Activated naive CD4-positive, alpha-beta T cell treated with anti-CD3 and anti-CD28 coated beads for 36 hours (primary cell): ENCODE data around the gene PRDM12. TPM values are rescaled to one million over a fixed set of nuclear protein-coding genes. Genes with fewer than 3 reads are reported as not detected.

ENCODE experiments used
- CTCF ChIA-PET: fragments of 350-600 bp; sonication (Branson Sonifier 250); formaldehyde crosslinking; loops from one replicate; lab custom pipeline; 2021; ENCODE audit warnings: antibody characterized with exemption; lab: Charles Lee
- DNase-seq: peaks from one replicate; pipeline ENCODE4 v3.0.0-alpha.2; 2020
- H3K27ac Mint-ChIP-seq: one replicate; pipeline ENCODE4 v1.8.0; 2021; ENCODE audit warnings: mild to moderate bottlenecking, mixed read lengths
- H3K27me3 Mint-ChIP-seq: one replicate; pipeline ENCODE4 v1.8.0; 2021; ENCODE audit warnings: low read depth, mixed read lengths
- H3K36me3 Mint-ChIP-seq: one replicate; pipeline ENCODE4 v1.8.0; 2021; ENCODE audit warnings: low read depth, mixed read lengths
- H3K4me1 Mint-ChIP-seq: one replicate; pipeline ENCODE4 v1.8.0; 2021; ENCODE audit warnings: low read depth, mixed read lengths
- H3K4me3 Mint-ChIP-seq: one replicate; pipeline ENCODE4 v1.8.0; 2021; ENCODE audit warnings: mild to moderate bottlenecking, moderate library complexity, mixed read lengths
- H3K9me3 Mint-ChIP-seq: one replicate; pipeline ENCODE4 v1.8.0; 2021; ENCODE audit warnings: mixed read lengths
- intact Hi-C: fragments of 100-400 bp; cut with micrococcal nuclease; formaldehyde crosslinking; loops from one replicate; pipeline ENCODE4 v1.15.1; 2023
- total RNA-seq, 2 experiments: library from RNA; stranded (reverse); gene quantifications; one replicate each; pipeline ENCODE4 v1.2.3, GENCODE V29; 2021

PRDM12 gene
- not detected for total RNA-seq

DNA sequence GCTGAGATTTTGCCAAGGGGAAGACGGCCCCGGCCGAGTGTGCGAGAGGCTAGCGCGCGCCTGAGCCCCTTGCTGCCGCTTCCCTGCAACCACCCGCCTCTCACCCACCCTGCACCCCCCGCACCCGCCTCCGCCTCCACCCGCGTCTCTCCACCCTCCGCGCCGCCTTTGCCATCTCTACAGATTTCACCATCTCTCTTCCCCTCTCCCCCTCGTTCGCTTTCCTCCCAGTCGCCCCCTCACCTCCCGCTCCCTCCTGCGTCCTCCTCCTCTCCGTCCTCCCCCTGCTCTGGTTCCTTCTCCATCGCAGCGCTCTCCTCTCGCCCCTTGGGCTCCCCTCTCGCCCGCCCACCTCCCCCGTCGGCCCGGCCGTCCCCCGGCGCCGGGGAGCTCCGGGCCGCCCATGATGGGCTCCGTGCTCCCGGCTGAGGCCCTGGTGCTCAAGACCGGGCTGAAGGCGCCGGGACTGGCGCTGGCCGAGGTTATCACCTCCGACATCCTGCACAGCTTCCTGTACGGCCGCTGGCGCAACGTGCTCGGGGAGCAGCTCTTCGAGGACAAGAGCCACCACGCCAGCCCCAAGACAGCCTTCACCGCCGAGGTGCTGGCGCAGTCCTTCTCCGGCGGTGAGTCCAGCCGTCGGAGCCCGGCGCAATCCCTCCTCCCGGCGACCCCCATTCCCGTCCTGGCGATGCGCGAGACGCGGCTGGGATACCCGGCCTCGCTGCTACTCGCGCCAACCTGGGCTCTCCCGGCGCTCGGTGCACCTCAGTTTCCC is at the start of gene PRDM12:
Gene PRDM12 (plus strand): TSS at position 344 of the 778 bp plus-strand sequence. CDS start 60 bp downstream, at position 404.
- intact Hi-C loops: no loop called here
- peaks cover 31% of the 10 kb centered on the region for H3K4me1 Mint-ChIP-seq
- no peaks in the 10 kb centered on the region for H3K9me3 Mint-ChIP-seq
- DNase-seq: no peak
- no peaks in the 10 kb centered on the region for H3K36me3 Mint-ChIP-seq
- CTCF ChIA-PET: interaction anchor here (0.5 kb wide), 1 partner anchor 849 kb away, joined by 3 read pairs; no protein-coding TSS in a partner anchor
- H3K4me3 Mint-ChIP-seq: no peak within 1 kb of the TSS
- no peak within 1 kb of the TSS for H3K27ac Mint-ChIP-seq
- H3K27me3 Mint-ChIP-seq: peaks cover 60% of the 10 kb centered on the region

- CTCF ChIA-PET: no interaction called here
- Mint-ChIP-seq H3K27me3 (no peaks in the 10 kb centered on the region), H3K27ac (no peak overlapping the region), H3K4me1 (no peaks in the 10 kb centered on the region), H3K36me3 (peaks cover 31% of the 10 kb centered on the region), H3K4me3 (no peak overlapping the region), H3K9me3 (no peaks in the 10 kb centered on the region)
- intact Hi-C loops: no loop called here
- DNase-seq: no peak
Observed at GRCh38 chr9:130616451-130616850, 47.9 kb upstream of the PRDM12 start.

GRCh38 chr9:130623466-130623865 is 40.9 kb upstream of the PRDM12 start:
- Mint-ChIP-seq H3K27ac (no peak overlapping the region), H3K36me3 (peaks cover 24% of the 10 kb centered on the region), H3K27me3 (no peaks in the 10 kb centered on the region), H3K4me1 (no peaks in the 10 kb centered on the region), H3K9me3 (no peaks in the 10 kb centered on the region), H3K4me3 (no peak overlapping the region)
- intact Hi-C loops: no loop called here
- no peak for DNase-seq
- CTCF ChIA-PET: no interaction called here

- intact Hi-C loops: no loop called here
- CTCF ChIA-PET: interaction anchor here (0.9 kb wide), 1 partner anchor 58 kb away, joined by 4 read pairs; no protein-coding TSS in a partner anchor
Observed at GRCh38 chr9:130624154-130624553, 40.2 kb upstream of the PRDM12 start.

GRCh38 chr9:130626249-130626996 is 38.0 kb upstream of the PRDM12 start:
- DNase-seq: no peak
- H3K9me3 Mint-ChIP-seq: no peaks in the 10 kb centered on the region
- H3K36me3 Mint-ChIP-seq: peaks cover 24% of the 10 kb centered on the region
- no peaks in the 10 kb centered on the region for H3K4me1 Mint-ChIP-seq
- intact Hi-C loops: no loop called here
- H3K27ac Mint-ChIP-seq: no peak overlapping the region
- CTCF ChIA-PET: no interaction called here
- H3K27me3 Mint-ChIP-seq: no peaks in the 10 kb centered on the region
- no peak overlapping the region for H3K4me3 Mint-ChIP-seq

More at GRCh38 chr9:130624154-130624553, 40.2 kb upstream of the PRDM12 start:
- Mint-ChIP-seq H3K27me3 (no peaks in the 10 kb centered on the region), H3K4me1 (no peaks in the 10 kb centered on the region), H3K4me3 (no peak overlapping the region), H3K9me3 (no peaks in the 10 kb centered on the region), H3K36me3 (peaks cover 24% of the 10 kb centered on the region), H3K27ac (no peak overlapping the region)
- DNase-seq: no peak

GRCh38 chr9:130627051-130627450 is 37.3 kb upstream of the PRDM12 start:
- no peak for DNase-seq
- intact Hi-C loops: no loop called here
- Mint-ChIP-seq H3K27ac (no peak overlapping the region), H3K9me3 (no peaks in the 10 kb centered on the region), H3K4me1 (no peaks in the 10 kb centered on the region), H3K4me3 (no peak overlapping the region), H3K36me3 (peaks cover 26% of the 10 kb centered on the region), H3K27me3 (no peaks in the 10 kb centered on the region)
- CTCF ChIA-PET: no interaction called here

- CTCF ChIA-PET: no interaction called here
- no peak overlapping the region for H3K27ac Mint-ChIP-seq
- H3K4me1 Mint-ChIP-seq: no peaks in the 10 kb centered on the region
- DNase-seq: no peak
- H3K9me3 Mint-ChIP-seq: no peaks in the 10 kb centered on the region
- H3K4me3 Mint-ChIP-seq: no peak overlapping the region
- intact Hi-C loops: no loop called here
- peaks cover 24% of the 10 kb centered on the region for H3K36me3 Mint-ChIP-seq
- H3K27me3 Mint-ChIP-seq: no peaks in the 10 kb centered on the region
Observed at GRCh38 chr9:130627896-130628792, 36.2 kb upstream of the PRDM12 start.

DNA sequence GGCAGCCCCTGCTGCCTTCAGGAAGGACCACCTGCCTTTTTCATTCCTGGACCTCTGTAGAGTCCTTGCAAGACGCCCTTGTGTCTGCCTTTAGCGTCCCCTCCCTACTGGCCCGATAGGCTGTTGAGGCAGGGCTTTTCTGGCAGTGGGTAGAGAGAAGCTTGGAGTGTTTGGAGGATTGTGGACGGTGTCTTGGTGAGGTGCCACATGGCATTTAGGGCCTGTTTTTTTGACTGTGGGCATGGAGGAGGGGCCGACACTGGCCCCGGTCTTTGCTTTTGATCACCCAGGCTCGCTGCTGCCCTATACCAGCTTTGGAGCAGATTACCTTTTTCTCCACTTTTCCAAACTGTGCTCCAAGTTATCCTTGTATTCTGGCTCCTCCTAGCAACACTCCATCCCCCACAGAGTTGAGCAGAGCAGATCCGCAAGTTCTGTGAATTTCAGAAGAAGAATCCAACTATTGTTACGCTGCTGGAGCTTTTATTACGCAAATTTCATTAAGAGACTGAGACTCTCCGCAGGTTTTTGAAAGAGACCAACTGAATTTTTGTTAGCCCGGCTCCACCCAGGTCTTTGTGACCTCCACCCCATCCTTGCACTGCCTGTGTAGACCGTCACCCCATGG is 34.8 kb upstream of the PRDM12 start:
- no peak for DNase-seq
- no peaks in the 10 kb centered on the region for H3K9me3 Mint-ChIP-seq
- no peaks in the 10 kb centered on the region for H3K4me1 Mint-ChIP-seq
- no peaks in the 10 kb centered on the region for H3K27me3 Mint-ChIP-seq
- peaks cover 24% of the 10 kb centered on the region for H3K36me3 Mint-ChIP-seq
- no peak overlapping the region for H3K27ac Mint-ChIP-seq
- intact Hi-C loops: no loop called here
- CTCF ChIA-PET: interaction anchor here (1.3 kb wide), 1 partner anchor 53 kb away, joined by 3 read pairs; no protein-coding TSS in a partner anchor
- H3K4me3 Mint-ChIP-seq: no peak overlapping the region

- Mint-ChIP-seq H3K27ac (no peak overlapping the region), H3K27me3 (no peaks in the 10 kb centered on the region), H3K36me3 (peaks cover 26% of the 10 kb centered on the region), H3K9me3 (no peaks in the 10 kb centered on the region), H3K4me1 (no peaks in the 10 kb centered on the region), H3K4me3 (no peak overlapping the region)
- intact Hi-C loops: no loop called here
- DNase-seq: no peak
- CTCF ChIA-PET: interaction anchor here (1.3 kb wide), 1 partner anchor 52 kb away, joined by 3 read pairs; no protein-coding TSS in a partner anchor
Observed at GRCh38 chr9:130630071-130630450, 34.3 kb upstream of the PRDM12 start.

DNA sequence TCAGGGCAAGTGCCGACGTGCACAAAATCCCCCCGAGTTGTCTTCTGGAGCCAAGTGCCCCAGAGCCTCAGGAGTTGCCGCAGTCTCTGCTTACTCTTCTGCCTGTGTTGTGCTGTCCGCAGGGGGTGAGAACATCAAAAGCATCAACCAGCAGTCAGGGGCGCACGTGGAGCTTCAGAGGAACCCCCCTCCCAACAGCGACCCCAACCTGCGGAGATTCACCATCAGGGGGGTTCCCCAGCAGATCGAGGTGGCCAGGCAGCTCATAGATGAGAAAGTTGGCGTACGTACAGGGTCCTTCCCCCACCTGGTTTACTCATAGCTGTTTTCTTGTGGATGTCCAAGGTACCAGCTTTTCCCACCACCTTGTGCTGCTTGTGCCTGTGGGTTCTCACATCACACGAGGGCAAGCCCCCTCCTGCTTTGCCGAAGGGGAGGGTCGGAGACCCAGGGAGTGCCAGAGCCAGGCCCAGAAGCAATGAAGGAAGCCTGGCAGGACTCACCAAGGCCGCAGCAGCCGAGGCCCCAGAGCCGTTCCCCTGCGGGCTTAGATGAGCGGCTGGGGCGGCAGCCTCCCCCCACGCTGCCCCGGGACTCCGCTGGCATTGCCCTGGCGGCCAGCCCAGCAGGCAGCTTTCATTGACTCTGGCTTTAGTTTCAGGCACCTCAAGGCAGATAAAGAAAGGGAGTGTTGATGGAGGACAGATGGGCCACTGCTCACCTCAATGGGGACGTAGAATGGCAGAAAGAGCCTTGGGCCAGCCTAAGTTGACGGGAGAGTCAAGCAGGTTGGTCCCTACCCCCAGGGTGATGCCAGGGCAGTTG is 33.7 kb upstream of the PRDM12 start:
- no peaks in the 10 kb centered on the region for H3K27me3 Mint-ChIP-seq
- CTCF ChIA-PET: interaction anchor here (1.3 kb wide), 1 partner anchor 51 kb away, joined by 3 read pairs; no protein-coding TSS in a partner anchor
- no peak overlapping the region for H3K4me3 Mint-ChIP-seq
- DNase-seq: no peak
- peaks cover 29% of the 10 kb centered on the region for H3K36me3 Mint-ChIP-seq
- H3K27ac Mint-ChIP-seq: no peak overlapping the region
- H3K9me3 Mint-ChIP-seq: no peaks in the 10 kb centered on the region
- intact Hi-C loops: no loop called here
- H3K4me1 Mint-ChIP-seq: no peaks in the 10 kb centered on the region
